Activated naive CD8-positive, alpha-beta T cell (primary cell): ENCODE results near the gene TSPAN7.

Experiments used
- H3K27ac Mint-ChIP-seq: one replicate; pipeline ENCODE4 v1.8.0; 2021; ENCODE audit warnings: mixed read lengths
- H3K27me3 Mint-ChIP-seq: one replicate; pipeline ENCODE4 v1.8.0; 2021; ENCODE audit warnings: mixed read lengths
- H3K36me3 Mint-ChIP-seq: one replicate; pipeline ENCODE4 v1.8.0; 2021; ENCODE audit warnings: mixed read lengths
- H3K4me1 Mint-ChIP-seq: one replicate; pipeline ENCODE4 v1.8.0; 2021; ENCODE audit warnings: low read depth, mixed read lengths
- H3K4me3 Mint-ChIP-seq: one replicate; pipeline ENCODE4 v1.8.0; 2021; ENCODE audit warnings: mild to moderate bottlenecking, mixed read lengths
- H3K9me3 Mint-ChIP-seq: one replicate; pipeline ENCODE4 v1.8.0; 2021; ENCODE audit warnings: low read depth, mixed read lengths

The TSPAN7 gene

DNA sequence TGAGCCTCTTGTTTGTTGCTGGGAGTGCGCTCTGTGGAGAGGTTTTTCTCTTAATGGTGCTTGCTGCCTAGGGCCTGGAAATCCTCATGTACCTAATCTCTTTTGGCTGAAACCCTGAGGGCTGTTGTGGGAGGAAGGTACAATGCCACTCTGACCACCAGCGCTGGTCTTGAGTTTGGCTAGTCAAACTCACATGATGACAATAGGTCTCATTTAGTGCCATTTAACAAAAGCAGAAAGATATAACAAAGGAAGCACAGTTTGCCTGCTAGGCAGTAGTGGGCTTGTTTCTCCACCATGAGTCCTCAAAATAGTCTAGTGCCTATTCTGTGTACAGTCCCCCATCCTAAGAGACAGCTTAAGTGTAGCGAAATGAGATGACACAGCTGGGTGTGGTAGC, 111.3 kb downstream of the TSPAN7 start:
- Mint-ChIP-seq H3K27me3 (no peaks in the 10 kb centered on the region), H3K4me1 (peaks cover 1% of the 10 kb centered on the region), H3K4me3 (no peak overlapping the region), H3K36me3 (no peaks in the 10 kb centered on the region), H3K27ac (no peak overlapping the region), H3K9me3 (no peaks in the 10 kb centered on the region)

DNA sequence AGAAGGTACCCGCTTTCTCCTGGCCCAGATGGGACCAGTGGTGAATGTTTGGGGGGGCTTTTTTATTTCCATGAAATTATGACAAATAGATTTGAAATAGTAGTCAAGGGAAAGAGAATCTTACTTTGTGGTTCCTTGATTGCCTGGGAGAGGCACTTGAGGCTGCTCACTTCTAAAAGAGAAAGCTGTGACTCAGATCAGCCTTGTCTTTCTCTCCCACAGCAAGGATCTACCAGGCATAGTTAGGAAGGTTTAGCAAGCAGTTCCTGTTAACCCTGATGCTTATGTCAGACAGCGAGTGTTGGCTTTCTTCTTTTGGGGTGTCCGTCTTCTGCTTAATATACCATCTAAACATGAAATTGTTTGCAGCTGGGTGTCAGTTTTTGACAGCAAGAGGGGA, 114.5 kb downstream of the TSPAN7 start:
- no peaks in the 10 kb centered on the region for H3K36me3 Mint-ChIP-seq
- H3K9me3 Mint-ChIP-seq: no peaks in the 10 kb centered on the region
- H3K4me3 Mint-ChIP-seq: no peak overlapping the region
- H3K27me3 Mint-ChIP-seq: no peaks in the 10 kb centered on the region
- H3K27ac Mint-ChIP-seq: no peak overlapping the region
- no peaks in the 10 kb centered on the region for H3K4me1 Mint-ChIP-seq

DNA sequence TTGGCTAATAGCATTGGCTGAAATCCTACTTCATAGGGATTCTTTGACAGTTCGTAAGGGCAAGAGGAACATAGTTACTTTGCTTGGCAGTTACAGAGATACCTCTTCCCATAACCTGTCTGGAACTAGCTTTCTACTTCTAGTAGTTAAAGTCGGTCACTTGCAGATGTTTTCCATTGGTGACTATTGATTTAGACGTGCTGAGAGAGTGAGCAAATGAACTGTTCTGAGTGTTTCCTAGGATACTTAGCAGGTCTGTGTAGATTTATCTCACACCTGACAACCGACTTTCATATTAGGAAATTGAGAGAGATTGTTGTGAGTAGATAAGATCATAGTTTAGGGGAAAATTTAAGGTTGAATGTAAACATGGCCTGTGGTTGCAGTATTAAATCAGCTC, 116.8 kb downstream of the TSPAN7 start:
- no peaks in the 10 kb centered on the region for H3K27me3 Mint-ChIP-seq
- no peaks in the 10 kb centered on the region for H3K4me1 Mint-ChIP-seq
- no peak overlapping the region for H3K27ac Mint-ChIP-seq
- H3K4me3 Mint-ChIP-seq: no peak overlapping the region
- no peaks in the 10 kb centered on the region for H3K36me3 Mint-ChIP-seq
- H3K9me3 Mint-ChIP-seq: no peaks in the 10 kb centered on the region

DNA sequence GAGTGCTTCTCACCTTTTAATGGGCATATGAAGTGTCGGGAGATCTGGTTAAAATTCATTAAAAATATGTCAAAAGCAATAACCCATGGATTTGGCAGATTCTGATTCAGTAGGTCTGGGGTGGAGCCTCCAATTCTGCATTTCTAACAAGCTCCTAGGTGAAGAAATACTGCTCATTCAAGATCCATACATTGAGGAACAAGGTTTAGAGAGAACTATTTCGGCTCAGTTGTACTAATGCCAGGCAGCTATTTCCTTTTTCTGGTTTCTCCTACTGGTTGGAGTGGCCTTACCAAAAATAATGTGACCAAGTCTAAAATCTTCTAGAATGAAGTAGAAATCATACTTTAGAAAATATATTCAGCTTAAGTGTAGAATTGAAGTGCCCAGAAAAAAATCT, 117.5 kb downstream of the TSPAN7 start:
- Mint-ChIP-seq H3K27me3 (no peaks in the 10 kb centered on the region), H3K9me3 (no peaks in the 10 kb centered on the region), H3K4me1 (no peaks in the 10 kb centered on the region), H3K4me3 (no peak overlapping the region), H3K27ac (no peak overlapping the region), H3K36me3 (no peaks in the 10 kb centered on the region)

DNA sequence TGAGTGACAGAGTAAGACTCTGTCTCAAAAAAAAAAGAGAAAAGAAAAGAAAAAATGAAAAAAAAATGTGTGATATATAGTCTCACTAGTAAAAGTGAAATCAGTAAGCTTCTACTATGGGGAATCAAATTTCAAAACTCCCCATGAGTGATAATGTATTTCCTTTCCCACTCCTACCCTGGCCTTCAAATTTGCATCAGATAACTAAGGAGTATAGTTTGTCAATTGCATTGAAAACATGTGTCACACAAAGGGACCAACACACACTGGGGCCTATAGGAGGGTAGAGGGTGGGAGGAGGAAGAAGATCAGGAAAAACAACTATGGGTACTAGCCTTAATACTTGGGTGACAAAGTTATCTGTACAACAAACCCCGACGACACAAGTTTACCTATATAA, 118.4 kb downstream of the TSPAN7 start:
- Mint-ChIP-seq H3K27me3 (no peaks in the 10 kb centered on the region), H3K4me3 (no peak overlapping the region), H3K36me3 (no peaks in the 10 kb centered on the region), H3K27ac (no peak overlapping the region), H3K9me3 (no peaks in the 10 kb centered on the region), H3K4me1 (no peaks in the 10 kb centered on the region)

DNA sequence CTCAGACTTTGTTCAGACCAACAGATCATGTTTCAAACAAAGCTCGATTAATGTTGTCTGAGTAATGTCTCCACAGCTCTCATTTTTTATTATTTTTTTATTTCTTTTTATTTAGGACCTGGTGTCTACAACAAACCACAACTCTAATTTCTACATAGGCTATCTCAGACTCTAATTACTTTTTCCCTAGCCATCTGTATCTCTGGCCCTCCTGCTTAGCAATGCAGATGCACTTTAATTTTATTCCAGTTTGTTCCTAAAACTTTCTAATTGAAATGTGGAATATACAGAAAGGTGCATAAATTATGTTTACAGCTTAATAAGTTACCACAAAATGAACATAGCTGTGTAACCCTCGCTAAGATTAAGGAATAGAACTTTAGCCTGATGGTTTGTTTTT, 120.8 kb downstream of the TSPAN7 start:
- Mint-ChIP-seq H3K4me3 (no peak overlapping the region), H3K27ac (no peak overlapping the region), H3K4me1 (no peaks in the 10 kb centered on the region), H3K9me3 (no peaks in the 10 kb centered on the region), H3K36me3 (no peaks in the 10 kb centered on the region), H3K27me3 (no peaks in the 10 kb centered on the region)

DNA sequence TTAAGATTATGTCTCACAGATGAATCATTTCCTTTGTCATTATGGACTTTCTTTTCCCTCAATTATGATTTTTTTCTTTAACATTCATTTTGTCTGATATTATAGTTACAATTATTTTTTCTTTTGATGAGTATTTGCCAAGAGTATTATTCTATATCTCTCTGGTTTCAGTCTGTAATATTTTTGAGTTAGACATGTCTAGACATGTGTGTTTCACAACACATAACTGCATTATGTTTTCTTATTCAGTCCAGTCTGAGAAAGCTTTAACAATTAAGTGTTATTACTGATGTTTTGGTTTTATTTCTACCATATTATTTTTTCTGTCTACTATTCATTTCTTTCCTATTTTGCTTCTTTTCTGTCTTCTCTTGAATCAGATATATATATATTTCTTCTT, 131.6 kb downstream of the TSPAN7 start:
- Mint-ChIP-seq H3K27ac (no peak overlapping the region), H3K36me3 (no peaks in the 10 kb centered on the region), H3K4me1 (no peaks in the 10 kb centered on the region), H3K4me3 (no peak overlapping the region), H3K9me3 (no peaks in the 10 kb centered on the region), H3K27me3 (no peaks in the 10 kb centered on the region)

DNA sequence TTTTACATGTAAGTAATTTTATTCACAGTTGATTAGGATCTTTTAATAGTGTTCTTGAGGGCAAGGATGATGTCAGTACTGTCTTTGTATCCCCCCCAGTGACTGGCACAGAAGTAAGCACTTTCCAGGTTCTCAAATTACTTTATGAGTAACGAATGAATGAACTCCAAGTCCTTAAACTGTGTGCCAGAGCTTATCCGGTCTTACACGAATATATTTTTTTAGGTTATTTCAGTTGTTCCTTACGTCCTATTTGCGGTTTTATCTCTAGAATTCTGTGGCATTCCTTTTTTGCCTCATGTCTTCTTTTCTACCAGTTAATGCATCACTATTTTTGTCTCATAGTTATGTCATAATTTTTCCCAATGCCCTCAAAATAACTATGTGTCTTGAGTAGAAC, 133.1 kb downstream of the TSPAN7 start:
- Mint-ChIP-seq H3K4me1 (no peaks in the 10 kb centered on the region), H3K27me3 (no peaks in the 10 kb centered on the region), H3K36me3 (no peaks in the 10 kb centered on the region), H3K4me3 (no peak overlapping the region), H3K27ac (no peak overlapping the region), H3K9me3 (no peaks in the 10 kb centered on the region)

DNA sequence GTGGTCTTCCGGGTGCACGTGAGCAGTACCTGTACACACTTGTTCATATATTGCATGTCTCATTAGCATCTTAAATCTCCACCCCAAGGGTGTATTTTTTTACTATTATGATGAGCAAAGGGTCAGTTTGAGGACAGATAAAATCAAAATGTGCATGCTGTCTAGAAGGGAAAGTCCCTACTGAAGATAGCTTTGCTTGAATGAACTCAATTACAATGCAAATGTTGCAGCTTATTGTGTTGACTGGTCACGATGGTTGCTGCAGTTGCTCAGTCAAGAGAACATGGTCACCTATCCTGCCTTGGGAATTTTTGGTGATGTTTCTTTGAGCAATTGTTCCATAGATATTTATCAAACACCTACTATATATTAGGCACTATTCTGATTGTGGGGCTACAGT, 136.1 kb downstream of the TSPAN7 start:
- no peaks in the 10 kb centered on the region for H3K4me1 Mint-ChIP-seq
- no peak overlapping the region for H3K4me3 Mint-ChIP-seq
- H3K36me3 Mint-ChIP-seq: no peaks in the 10 kb centered on the region
- H3K9me3 Mint-ChIP-seq: no peaks in the 10 kb centered on the region
- no peak overlapping the region for H3K27ac Mint-ChIP-seq
- no peaks in the 10 kb centered on the region for H3K27me3 Mint-ChIP-seq

DNA sequence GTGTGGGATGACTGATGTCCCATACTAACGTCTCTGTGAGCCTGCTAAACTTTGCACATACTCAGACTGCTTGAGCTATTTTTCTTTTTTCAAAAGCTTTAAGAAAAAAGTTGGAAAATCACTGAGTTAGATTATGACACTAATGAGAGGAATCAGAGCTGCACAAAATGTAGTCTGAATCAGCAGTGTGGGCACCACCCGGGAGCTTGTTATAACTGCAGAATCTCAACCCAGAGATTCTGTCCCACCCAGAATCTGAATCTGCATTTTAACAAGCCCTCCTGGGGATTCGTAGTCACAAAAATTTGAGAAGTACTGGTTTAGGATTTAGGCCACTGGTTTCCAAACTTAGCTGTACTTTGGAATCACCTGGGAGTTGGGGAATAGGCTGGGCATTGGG, 137.8 kb downstream of the TSPAN7 start:
- Mint-ChIP-seq H3K36me3 (no peaks in the 10 kb centered on the region), H3K9me3 (no peaks in the 10 kb centered on the region), H3K4me1 (no peaks in the 10 kb centered on the region), H3K27me3 (no peaks in the 10 kb centered on the region), H3K27ac (no peak overlapping the region), H3K4me3 (no peak overlapping the region)

DNA sequence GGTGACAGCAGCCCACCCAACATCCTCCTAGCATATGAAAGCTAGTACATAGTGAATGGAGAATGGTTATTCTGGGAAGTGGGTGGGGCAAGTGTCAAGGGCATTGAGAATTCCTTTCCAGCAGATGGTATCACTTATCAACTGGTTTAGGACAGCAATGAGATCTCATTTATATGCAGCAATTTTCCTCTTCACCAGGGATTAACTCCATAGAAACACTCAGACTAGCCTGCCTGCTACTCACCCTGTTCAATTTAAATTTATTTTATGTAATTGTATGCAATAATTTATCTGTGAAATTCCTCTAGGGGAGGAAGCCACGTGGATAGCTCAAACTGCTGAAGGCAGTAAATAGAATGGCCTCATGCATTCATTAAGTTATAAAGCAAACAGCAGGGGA, 138.4 kb downstream of the TSPAN7 start:
- H3K27ac Mint-ChIP-seq: no peak overlapping the region
- no peak overlapping the region for H3K4me3 Mint-ChIP-seq
- H3K4me1 Mint-ChIP-seq: no peaks in the 10 kb centered on the region
- H3K9me3 Mint-ChIP-seq: no peaks in the 10 kb centered on the region
- no peaks in the 10 kb centered on the region for H3K27me3 Mint-ChIP-seq
- no peaks in the 10 kb centered on the region for H3K36me3 Mint-ChIP-seq

DNA sequence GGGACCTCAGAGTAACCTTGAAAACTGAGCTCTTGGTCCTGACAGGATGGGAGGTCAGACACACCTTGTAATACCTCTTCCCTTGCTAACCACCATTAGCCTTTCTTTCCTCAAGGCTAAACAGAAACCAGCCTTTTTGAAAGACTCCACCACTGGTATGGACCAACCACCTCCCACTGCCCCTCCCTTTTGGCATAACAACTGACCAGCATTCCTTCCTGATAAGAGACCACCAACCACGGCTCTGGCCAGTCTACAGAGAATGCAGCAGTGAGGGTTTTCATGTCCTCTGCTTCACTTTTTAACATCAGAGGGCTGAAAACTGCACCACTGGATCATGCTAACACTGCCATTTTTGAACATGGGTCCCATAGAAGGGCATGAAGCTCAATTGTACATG, 139.7 kb downstream of the TSPAN7 start:
- H3K4me3 Mint-ChIP-seq: no peak overlapping the region
- H3K36me3 Mint-ChIP-seq: no peaks in the 10 kb centered on the region
- no peaks in the 10 kb centered on the region for H3K4me1 Mint-ChIP-seq
- no peak overlapping the region for H3K27ac Mint-ChIP-seq
- H3K27me3 Mint-ChIP-seq: no peaks in the 10 kb centered on the region
- no peaks in the 10 kb centered on the region for H3K9me3 Mint-ChIP-seq

DNA sequence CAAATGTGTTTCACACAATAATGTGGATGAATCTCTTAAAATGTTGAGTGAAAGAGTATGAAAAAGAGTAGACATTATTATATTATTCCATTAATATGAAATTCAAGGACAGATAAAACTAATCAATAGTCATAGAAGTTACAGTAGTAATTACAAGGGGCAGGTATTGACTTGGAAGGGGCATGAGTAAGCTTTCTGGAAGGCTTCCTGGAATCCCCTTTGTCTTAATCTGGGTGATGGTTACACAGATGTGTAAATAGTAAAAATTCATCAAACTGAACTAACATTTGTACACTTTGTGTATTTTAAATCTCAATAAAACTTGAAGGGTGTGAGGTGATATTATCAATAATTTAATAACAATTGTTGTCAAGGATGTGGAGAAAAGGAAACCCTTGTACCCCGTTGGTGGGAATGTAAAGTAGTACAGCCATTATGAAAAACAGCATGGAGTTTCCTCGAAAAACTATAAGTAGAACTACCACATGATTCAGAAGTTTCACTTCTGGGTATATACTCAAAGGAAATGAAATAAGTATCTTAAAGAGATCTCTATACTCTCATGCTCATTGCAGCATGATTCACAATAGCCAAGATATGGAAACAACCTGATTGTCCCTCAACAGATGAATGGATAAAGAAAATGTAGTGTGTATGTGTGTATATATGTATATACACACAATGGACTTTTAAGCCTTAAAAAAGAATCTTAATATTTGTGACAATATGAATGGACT, 143.0 kb downstream of the TSPAN7 start:
- H3K27me3 Mint-ChIP-seq: no peaks in the 10 kb centered on the region
- no peak overlapping the region for H3K27ac Mint-ChIP-seq
- H3K36me3 Mint-ChIP-seq: no peaks in the 10 kb centered on the region
- no peak overlapping the region for H3K4me3 Mint-ChIP-seq
- H3K4me1 Mint-ChIP-seq: no peaks in the 10 kb centered on the region
- H3K9me3 Mint-ChIP-seq: no peaks in the 10 kb centered on the region

DNA sequence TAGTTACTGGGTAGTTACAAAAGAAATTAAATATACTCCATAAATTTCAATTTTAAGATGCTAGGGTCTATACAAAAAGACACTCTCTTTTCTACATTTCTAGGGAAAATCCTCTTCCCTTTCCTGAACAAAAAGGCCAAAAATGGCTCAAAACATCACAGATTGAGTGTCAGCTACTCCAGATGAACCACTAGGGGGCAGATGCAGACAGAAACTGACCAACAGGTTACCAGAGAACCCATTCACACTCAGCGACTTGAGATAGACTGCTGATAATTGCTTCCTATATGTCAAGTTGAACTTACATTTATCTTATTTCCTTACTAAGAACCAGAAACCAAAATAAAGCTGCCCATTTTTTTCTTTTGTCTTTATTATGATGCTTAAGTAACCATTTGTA, 156.5 kb downstream of the TSPAN7 start:
- Mint-ChIP-seq H3K4me1 (peaks cover 3% of the 10 kb centered on the region), H3K4me3 (no peak overlapping the region), H3K27me3 (no peaks in the 10 kb centered on the region)

DNA sequence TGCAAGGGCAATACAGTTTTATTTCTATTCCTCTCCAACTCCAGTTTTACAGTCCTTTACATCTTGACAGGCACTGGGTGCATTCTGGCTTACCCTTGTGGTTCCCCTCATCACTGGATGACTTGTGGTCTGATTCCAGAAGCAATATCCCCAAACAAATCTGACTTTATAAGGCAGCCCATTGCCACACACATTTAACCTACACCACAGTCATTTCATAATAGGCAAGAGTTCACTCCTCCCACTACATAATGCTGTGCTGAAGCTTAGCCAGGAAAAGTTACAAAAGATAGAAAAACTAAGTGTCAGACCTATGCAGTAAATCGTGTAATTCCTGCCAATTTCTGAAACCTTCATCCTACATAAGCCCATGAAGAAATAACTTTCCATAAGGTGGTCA, 157.0 kb downstream of the TSPAN7 start:
- Mint-ChIP-seq H3K9me3 (no peaks in the 10 kb centered on the region), H3K27me3 (no peaks in the 10 kb centered on the region), H3K4me1 (peaks cover 3% of the 10 kb centered on the region), H3K27ac (no peak overlapping the region), H3K4me3 (no peak overlapping the region), H3K36me3 (no peaks in the 10 kb centered on the region)

More for the DNA sequence above, 156.5 kb downstream of the TSPAN7 start:
- Mint-ChIP-seq H3K9me3 (no peaks in the 10 kb centered on the region), H3K36me3 (no peaks in the 10 kb centered on the region), H3K27ac (no peak overlapping the region)

DNA sequence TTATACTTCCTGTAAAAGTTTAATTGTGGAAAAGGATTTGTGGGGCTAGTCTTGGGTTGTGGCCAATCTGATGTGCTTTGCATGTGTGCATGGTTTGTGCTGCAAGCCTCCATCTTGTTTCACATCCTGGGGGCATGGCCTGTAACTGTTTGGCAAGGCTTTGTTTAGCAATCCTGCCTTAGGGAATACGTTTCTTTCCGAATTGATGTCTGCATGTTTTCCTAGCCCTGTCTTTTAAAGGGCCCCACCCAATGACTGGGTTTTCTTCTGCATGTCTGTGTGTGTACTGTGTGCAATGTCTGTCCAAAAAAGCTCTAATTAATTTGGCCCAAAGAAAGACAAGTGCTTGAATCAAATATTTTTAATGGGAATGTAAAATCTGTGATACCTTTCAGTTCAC, 165.3 kb downstream of the TSPAN7 start:
- no peaks in the 10 kb centered on the region for H3K9me3 Mint-ChIP-seq
- H3K36me3 Mint-ChIP-seq: no peaks in the 10 kb centered on the region
- no peak overlapping the region for H3K4me3 Mint-ChIP-seq
- no peaks in the 10 kb centered on the region for H3K4me1 Mint-ChIP-seq
- H3K27ac Mint-ChIP-seq: no peak overlapping the region
- H3K27me3 Mint-ChIP-seq: no peaks in the 10 kb centered on the region
